OCI-M2 (cell line): ENCODE results near the gene ARHGEF19.
A peak's percentile ranks its signal among the peaks of the same experiment; 100 is the strongest.

Experiments
- DNase-seq: peaks from one replicate; lab custom pipeline; 2025; ENCODE audit not compliant: unreplicated experiment; lab: John Stamatoyannopoulos, UW

The ARHGEF19 gene

DNA sequence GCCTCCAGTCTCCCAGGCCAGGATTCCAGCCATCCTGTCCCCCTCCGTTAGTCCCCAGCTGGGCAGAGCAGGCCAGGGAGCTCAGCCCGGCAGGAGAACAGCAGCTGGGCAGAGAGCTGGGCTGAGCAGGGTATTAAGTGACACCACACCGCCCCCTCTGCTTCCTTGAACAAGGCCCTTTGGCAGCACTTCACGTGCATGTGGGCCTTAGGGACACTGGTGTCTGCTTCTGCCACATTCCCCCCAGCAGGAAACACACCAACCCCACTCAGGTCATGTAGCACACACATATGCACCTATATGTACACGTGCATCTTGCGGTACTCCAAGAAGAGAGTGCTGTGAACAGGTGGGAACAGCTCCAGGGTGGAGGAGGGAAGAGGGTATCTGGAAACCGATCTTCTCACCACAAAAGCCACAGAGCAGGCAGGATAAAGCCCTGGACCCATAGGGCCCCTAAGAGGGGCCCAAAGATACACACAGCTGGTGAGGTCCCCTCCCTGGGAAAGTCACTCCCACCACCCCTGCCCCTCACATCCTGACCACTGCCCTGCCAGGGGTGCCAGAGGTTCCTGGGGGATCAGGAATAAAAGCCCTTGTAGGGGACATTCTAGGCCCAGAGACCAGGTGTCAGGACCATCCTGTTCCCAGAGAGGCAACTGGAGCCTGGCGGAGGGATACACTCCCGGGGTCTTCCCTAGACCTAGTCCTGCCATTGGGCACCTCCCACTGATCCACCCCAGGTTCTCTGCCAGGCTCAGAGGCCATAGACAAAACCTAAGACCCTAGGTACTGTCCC is 61.1 kb downstream of the ARHGEF19 start:
- peak; percentile 40 for DNase-seq

DNA sequence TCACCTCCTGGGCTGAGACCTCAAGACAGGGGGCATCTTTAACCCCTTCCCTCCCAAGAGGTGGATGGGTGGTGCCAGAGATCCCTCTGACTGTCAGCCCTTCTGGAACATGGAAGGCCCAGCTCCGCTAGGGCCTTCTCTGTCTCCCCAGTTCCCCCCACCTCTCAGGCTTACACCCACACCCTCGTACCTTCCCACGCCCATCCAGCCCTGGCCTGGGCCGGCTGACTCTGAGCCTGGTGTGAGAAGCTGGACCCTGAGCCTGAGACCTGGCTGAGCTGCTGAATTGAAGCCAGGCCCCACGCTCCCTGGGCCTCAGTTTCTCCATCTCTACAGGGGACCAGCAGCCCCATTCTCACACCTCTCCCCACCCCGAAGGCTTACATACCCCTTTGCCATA is 61.9 kb downstream of the ARHGEF19 start:
- no peak for DNase-seq

DNA sequence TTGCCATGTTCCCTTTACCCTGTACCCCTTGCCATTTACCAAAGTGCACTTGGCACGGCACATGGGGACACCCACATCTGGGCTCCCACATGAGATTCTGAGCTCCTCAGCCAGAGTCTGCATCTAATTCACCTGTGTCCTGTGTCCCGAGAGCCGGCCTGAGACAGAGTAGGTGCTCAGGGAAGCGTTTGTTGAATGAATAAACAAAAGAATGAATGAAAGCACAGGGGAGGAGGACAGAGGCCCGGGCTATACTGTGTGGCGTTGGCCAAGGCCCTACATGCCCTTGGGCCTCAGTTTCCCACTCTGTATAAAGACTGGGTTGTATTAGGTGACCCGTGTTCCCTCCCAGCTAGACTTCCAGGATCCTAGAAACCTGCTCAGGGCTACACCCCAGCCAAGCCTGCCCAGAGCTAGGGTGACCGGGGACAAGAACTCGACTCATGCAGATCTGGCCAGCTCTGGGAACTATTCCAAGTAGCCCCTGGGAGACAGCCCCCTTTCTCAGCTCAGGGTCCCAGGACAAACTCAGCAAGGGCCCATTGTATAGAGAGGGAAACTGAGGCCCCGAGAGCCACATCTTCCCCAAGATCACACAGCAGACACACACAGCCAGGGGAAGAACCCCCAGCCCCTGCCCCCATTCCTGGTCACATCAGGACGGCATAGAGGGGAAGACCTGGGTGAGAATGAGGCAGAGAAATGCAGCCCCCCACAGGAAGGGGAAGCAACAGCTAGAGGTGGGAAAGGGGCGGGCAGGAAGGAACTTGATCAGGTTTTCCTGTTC is 62.6 kb downstream of the ARHGEF19 start:
- no peak for DNase-seq

DNA sequence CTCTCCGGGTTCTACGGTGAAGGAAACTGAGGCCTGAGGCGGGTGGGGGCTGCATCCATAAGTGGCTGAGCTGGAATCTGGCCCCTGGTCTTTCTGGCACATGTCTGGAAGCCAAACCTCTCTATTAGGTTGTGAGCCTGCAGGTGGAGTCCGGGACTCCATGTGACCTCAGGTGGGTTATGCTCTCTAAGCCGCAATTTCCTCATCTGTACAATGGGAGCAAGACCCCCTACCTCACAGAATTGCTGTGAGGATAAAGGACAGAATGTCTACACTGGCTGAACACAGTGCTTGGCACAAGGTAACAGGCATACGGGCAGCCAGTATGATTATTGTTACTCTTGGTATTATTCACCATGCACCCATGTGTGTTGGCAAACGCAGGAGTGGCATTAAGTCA is 63.3 kb downstream of the ARHGEF19 start:
- DNase-seq, result no peak

DNA sequence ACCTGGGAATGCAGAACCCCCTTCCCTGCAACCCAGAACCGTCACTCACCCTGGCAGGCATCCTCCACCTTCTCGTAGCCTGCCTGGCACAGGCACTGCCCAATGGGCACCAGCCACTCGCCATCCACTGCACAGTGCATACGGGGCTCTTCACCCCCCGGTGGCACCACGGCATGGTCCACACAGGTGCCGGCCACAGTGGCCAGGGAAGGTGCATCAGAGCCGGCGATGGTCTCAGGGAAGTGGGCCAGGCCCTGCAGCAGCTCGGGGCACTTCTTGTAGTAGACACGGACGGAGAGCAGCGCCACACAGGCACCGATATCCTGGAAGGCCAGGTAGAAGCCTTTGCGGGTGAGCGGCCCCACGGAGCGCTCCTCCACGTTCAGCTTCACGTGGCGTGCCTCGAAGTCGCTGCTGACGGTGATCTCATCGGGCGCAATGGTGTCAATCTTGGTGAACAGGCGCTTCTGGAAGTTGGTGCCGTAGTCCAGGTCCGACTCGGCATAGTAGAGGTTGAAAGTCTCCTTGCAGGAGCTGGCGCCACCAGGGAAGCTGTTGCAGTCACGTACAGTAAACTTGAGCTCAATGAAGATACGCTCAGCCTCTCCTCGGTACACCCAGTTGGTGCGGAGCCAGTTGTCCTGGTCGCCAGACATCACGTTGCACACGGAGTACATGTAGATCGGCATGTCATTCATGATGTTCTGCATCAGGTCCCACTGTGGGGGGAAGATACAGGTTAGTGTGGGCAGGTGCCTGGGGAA is 63.9 kb downstream of the ARHGEF19 start:
- no peak for DNase-seq
